SU-DHL-6 (cell line): ENCODE data around the gene SMIM8.

Experiments used
- H2AFZ ChIP-seq: fragments of 200-600 bp; sonication (generic); 2 replicates; pipeline ENCODE4 v1.6.1; 2014; ENCODE audit warnings: low read depth, mild to moderate bottlenecking, moderate library complexity, mixed read lengths, antibody characterized with exemption, low read length; ENCODE audit not compliant: severe bottlenecking
- H3F3A ChIP-seq: fragments of 200-600 bp; shearing (Covaris generic); 2 replicates; pipeline ENCODE4 v1.6.0; 2016; ENCODE audit warnings: antibody characterized with exemption, mild to moderate bottlenecking; ENCODE audit not compliant: insufficient read depth
- H3K27ac ChIP-seq: fragments of 200-600 bp; sonication (generic); 2 replicates; pipeline ENCODE4 v1.5.1; 2016; ENCODE audit warnings: low read depth, mild to moderate bottlenecking, low read length, moderate library complexity, mixed read lengths
- H3K27me3 ChIP-seq: fragments of 200-600 bp; sonication (generic), shearing (Covaris generic); 2 replicates; pipeline ENCODE4 v1.6.0; 2014; ENCODE audit warnings: mild to moderate bottlenecking, low read length
- H3K36me3 ChIP-seq: fragments of 200-600 bp; sonication (generic); 2 replicates; pipeline ENCODE4 v1.6.1; 2014; ENCODE audit warnings: mild to moderate bottlenecking, low read length, mixed read lengths
- H3K4me2 ChIP-seq: fragments of 300-600, 200-600 bp; shearing (Covaris generic), sonication (generic); 2 replicates; pipeline ENCODE4 v1.6.0; 2014; ENCODE audit warnings: low read length, low read depth, mild to moderate bottlenecking; ENCODE audit not compliant: poor library complexity, severe bottlenecking
- H3K4me3 ChIP-seq: fragments of 200-600 bp; sonication (generic); 2 replicates; pipeline ENCODE4 v1.5.1; 2014; ENCODE audit warnings: antibody characterized with exemption, low read length, mild to moderate bottlenecking, mixed read lengths; ENCODE audit not compliant: insufficient read depth, poor library complexity, severe bottlenecking
- H3K79me2 ChIP-seq: fragments of 200-600 bp; sonication (generic); 2 replicates; pipeline ENCODE4 v1.6.1; 2014; ENCODE audit warnings: mild to moderate bottlenecking, low read length, moderate library complexity; ENCODE audit not compliant: insufficient read depth
- H3K9ac ChIP-seq: fragments of 200-600 bp; sonication (generic); 2 replicates; pipeline ENCODE4 v1.7.0; 2014; ENCODE audit warnings: mild to moderate bottlenecking, low read length
- H3K9me2 ChIP-seq: fragments of 200-600 bp; sonication (generic); replicated peaks from 2 replicates; pipeline ENCODE4 v1.6.1; 2014; ENCODE audit warnings: low read length; ENCODE audit not compliant: insufficient read depth
- H3K9me3 ChIP-seq: fragments of 200-600 bp; sonication (generic); 2 replicates; pipeline ENCODE4 v1.6.1; 2014; ENCODE audit warnings: low read length, mixed read lengths; ENCODE audit not compliant: insufficient read depth
- H4K20me1 ChIP-seq: fragments of 200-600 bp; sonication (generic); 2 replicates; pipeline ENCODE4 v1.6.1; 2014; ENCODE audit warnings: low read depth, mild to moderate bottlenecking, antibody characterized with exemption, low read length, moderate library complexity, mixed read lengths
- CTCF ChIP-seq: fragments of 200-600 bp; sonication (generic); IDR thresholded peaks from one replicate; pipeline ENCODE4 v1.5.1; 2017; ENCODE audit warnings: antibody characterized with exemption, mild to moderate bottlenecking, low read length, moderate library complexity; ENCODE audit not compliant: insufficient read depth, poor library complexity, severe bottlenecking
- EZH2phosphoT487 ChIP-seq: fragments of 200-600 bp; sonication (generic), shearing (Covaris generic); conservative IDR thresholded peaks from 2 replicates; pipeline ENCODE4 v1.6.1; 2018; ENCODE audit warnings: mild to moderate bottlenecking, antibody characterized with exemption, low read length, moderate library complexity, mixed read lengths

The SMIM8 gene

GRCh38 chr6:87344731-87345130 lies 22.3 kb downstream of the SMIM8 start, which contains the start of gene C6orf163:
C6orf163 (plus strand) TSS chr6:87344813; CDS start chr6:87345100, 287 bp downstream.
- H3K9ac ChIP-seq, result no peak within 1 kb of the TSS

GRCh38 chr6:87346700-87347099 lies 24.3 kb downstream of the SMIM8 start:
- Histone ChIP-seq H4K20me1 (no peaks in the 10 kb centered on the region), H3K9me3 (no peaks in the 10 kb centered on the region), H3K27me3 (no peaks in the 10 kb centered on the region), H3K4me2 (no peak overlapping the region), H3K9ac (no peak overlapping the region), H2AFZ (no peak overlapping the region), H3K27ac (no peak overlapping the region), H3K36me3 (no peaks in the 10 kb centered on the region), H3K4me3 (no peak overlapping the region), H3K9me2 (no peaks in the 10 kb centered on the region), H3F3A (no peaks in the 10 kb centered on the region), H3K79me2 (no peaks in the 10 kb centered on the region)
- TF ChIP-seq EZH2phosphoT487, result no peak
- no peak for TF ChIP-seq CTCF

More at GRCh38 chr6:87344731-87345130, 22.3 kb downstream of the SMIM8 start, which contains the start of gene C6orf163:
- Histone ChIP-seq H4K20me1 (no peaks in the 10 kb centered on the region), H3K9me2 (no peaks in the 10 kb centered on the region), H2AFZ (no peak within 1 kb of the TSS), H3F3A (no peaks in the 10 kb centered on the region), H3K4me3 (no peak within 1 kb of the TSS), H3K79me2 (no peaks in the 10 kb centered on the region), H3K27me3 (no peaks in the 10 kb centered on the region), H3K36me3 (no peaks in the 10 kb centered on the region), H3K4me2 (no peak within 1 kb of the TSS), H3K27ac (no peak within 1 kb of the TSS), H3K9me3 (no peaks in the 10 kb centered on the region)
- TF ChIP-seq EZH2phosphoT487, result no peak

- H3K9me2 ChIP-seq, result no peaks in the 10 kb centered on the region
- no peak overlapping the region for H3K9ac ChIP-seq
- H3K36me3 ChIP-seq, result no peaks in the 10 kb centered on the region
- H3K9me3 ChIP-seq, result no peaks in the 10 kb centered on the region
- no peak for TF ChIP-seq EZH2phosphoT487
- TF ChIP-seq CTCF, result no peak
- H3K79me2 ChIP-seq, result no peaks in the 10 kb centered on the region
- no peaks in the 10 kb centered on the region for H4K20me1 ChIP-seq
- no peak overlapping the region for H3K27ac ChIP-seq
- H3F3A ChIP-seq, result no peaks in the 10 kb centered on the region
- H2AFZ ChIP-seq, result no peak overlapping the region
- no peaks in the 10 kb centered on the region for H3K27me3 ChIP-seq
- H3K4me3 ChIP-seq, result no peak overlapping the region
- H3K4me2 ChIP-seq, result no peak overlapping the region
Measured at GRCh38 chr6:87349896-87350295, 27.5 kb downstream of the SMIM8 start.

GRCh38 chr6:87350516-87350915 lies 28.1 kb downstream of the SMIM8 start:
- Histone ChIP-seq H3K4me3 (no peak overlapping the region), H3K27me3 (no peaks in the 10 kb centered on the region), H3K9ac (no peak overlapping the region), H2AFZ (no peak overlapping the region), H3F3A (no peaks in the 10 kb centered on the region), H3K4me2 (no peak overlapping the region), H4K20me1 (no peaks in the 10 kb centered on the region), H3K36me3 (no peaks in the 10 kb centered on the region), H3K79me2 (no peaks in the 10 kb centered on the region), H3K9me3 (no peaks in the 10 kb centered on the region), H3K9me2 (no peaks in the 10 kb centered on the region), H3K27ac (no peak overlapping the region)
- no peak for TF ChIP-seq EZH2phosphoT487
